Neural progenitor cell (in vitro differentiated cells): ENCODE results near the gene VEZT.

ENCODE experiments used
- CTCF ChIP-seq: fragments of 200-600 bp; sonication (generic); IDR thresholded peaks from 2 replicates; pipeline ENCODE4 v1.5.1; 2017; ENCODE audit warnings: antibody characterized with exemption, mild to moderate bottlenecking
- EZH2 ChIP-seq: fragments of 200-600 bp; sonication (generic); IDR thresholded peaks from 2 replicates; pipeline ENCODE4 v1.6.1; 2017; ENCODE audit warnings: antibody characterized with exemption, mild to moderate bottlenecking, moderate library complexity

GRCh38 chr12:95173392-95174251, 44.0 kb upstream of the VEZT start:
- TF ChIP-seq CTCF (no peak), EZH2 (no peak)
